DND-41 (cell line): Measurements from ENCODE around the gene MEGF8.

Source experiments
- ATAC-seq: fragments of 200-7000 bp; cut with Tn5 transposase; 3 replicates; pipeline ENCODE4 v1.9.1; 2021; ENCODE audit warnings: low read depth; ENCODE audit not compliant: insufficient read depth
- DNase-seq: peaks from one replicate; pipeline ENCODE4 v3.0.0-alpha.2; 2020
- H2AFZ ChIP-seq: 2 replicates; pipeline ENCODE4 v1.6.0; 2012; ENCODE audit warnings: low read depth, low read length
- H3K27ac ChIP-seq: 2 replicates; pipeline ENCODE4 v1.5.1; 2012; ENCODE audit warnings: low read length, inconsistent platforms
- H3K27me3 ChIP-seq: fragments of 200-600 bp; sonication (generic); 2 replicates; pipeline ENCODE4 v1.6.0; 2012; ENCODE audit warnings: low read length, mild to moderate bottlenecking, inconsistent platforms; ENCODE audit not compliant: insufficient read depth, poor library complexity
- H3K36me3 ChIP-seq: 2 replicates; pipeline ENCODE4 v1.5.1; 2012; ENCODE audit warnings: low read length, inconsistent platforms; ENCODE audit not compliant: insufficient read depth
- H3K4me1 ChIP-seq: 2 replicates; pipeline ENCODE4 v1.5.1; 2012; ENCODE audit warnings: mild to moderate bottlenecking, low read length; ENCODE audit not compliant: insufficient read depth
- H3K4me2 ChIP-seq: 2 replicates; pipeline ENCODE4 v1.6.0; 2012; ENCODE audit warnings: mild to moderate bottlenecking, moderate library complexity, low read length, inconsistent platforms; ENCODE audit not compliant: insufficient read depth
- H3K4me3 ChIP-seq, 2 experiments: fragments of 200-600 bp in 1 of 2; shearing (Covaris generic) in 1 of 2; 2 replicates each; pipeline ENCODE4 v1.5.1; 2012 to 2016; ENCODE audit warnings: inconsistent platforms in 2 of 2, low read length in 2 of 2, mild to moderate bottlenecking in 2 of 2, low read depth in 1 of 2, moderate library complexity in 1 of 2
- H3K79me2 ChIP-seq: 2 replicates; pipeline ENCODE4 v1.6.0; 2012; ENCODE audit warnings: low read length, inconsistent platforms; ENCODE audit not compliant: insufficient read depth
- H3K9ac ChIP-seq: 2 replicates; pipeline ENCODE4 v1.6.0; 2012; ENCODE audit warnings: low read depth, mild to moderate bottlenecking, inconsistent platforms, low read length, moderate library complexity
- H3K9me3 ChIP-seq: 2 replicates; pipeline ENCODE4 v1.5.1; 2012; ENCODE audit warnings: low read length, moderate library complexity, mild to moderate bottlenecking, inconsistent platforms; ENCODE audit not compliant: insufficient read depth, severe bottlenecking
- H4K20me1 ChIP-seq: 2 replicates; pipeline ENCODE4 v1.6.0; 2012; ENCODE audit warnings: low read length; ENCODE audit not compliant: insufficient read depth
- EZH2 ChIP-seq: IDR thresholded peaks from 3 replicates; pipeline ENCODE4 v1.6.1; 2012; ENCODE audit warnings: borderline replicate concordance, low read depth, mild to moderate bottlenecking, moderate library complexity, low read length, inconsistent platforms; ENCODE audit not compliant: severe bottlenecking
- TF ChIP-seq, protein P1 (sequence below): IDR thresholded peaks from 2 replicates; pipeline ENCODE4 v1.5.1; 2012; ENCODE audit warnings: borderline replicate concordance, low read length, moderate library complexity, mild to moderate bottlenecking; ENCODE audit not compliant: poor library complexity, severe bottlenecking; ENCODE audit errors: extremely low read depth

MEGF8 gene

DNA sequence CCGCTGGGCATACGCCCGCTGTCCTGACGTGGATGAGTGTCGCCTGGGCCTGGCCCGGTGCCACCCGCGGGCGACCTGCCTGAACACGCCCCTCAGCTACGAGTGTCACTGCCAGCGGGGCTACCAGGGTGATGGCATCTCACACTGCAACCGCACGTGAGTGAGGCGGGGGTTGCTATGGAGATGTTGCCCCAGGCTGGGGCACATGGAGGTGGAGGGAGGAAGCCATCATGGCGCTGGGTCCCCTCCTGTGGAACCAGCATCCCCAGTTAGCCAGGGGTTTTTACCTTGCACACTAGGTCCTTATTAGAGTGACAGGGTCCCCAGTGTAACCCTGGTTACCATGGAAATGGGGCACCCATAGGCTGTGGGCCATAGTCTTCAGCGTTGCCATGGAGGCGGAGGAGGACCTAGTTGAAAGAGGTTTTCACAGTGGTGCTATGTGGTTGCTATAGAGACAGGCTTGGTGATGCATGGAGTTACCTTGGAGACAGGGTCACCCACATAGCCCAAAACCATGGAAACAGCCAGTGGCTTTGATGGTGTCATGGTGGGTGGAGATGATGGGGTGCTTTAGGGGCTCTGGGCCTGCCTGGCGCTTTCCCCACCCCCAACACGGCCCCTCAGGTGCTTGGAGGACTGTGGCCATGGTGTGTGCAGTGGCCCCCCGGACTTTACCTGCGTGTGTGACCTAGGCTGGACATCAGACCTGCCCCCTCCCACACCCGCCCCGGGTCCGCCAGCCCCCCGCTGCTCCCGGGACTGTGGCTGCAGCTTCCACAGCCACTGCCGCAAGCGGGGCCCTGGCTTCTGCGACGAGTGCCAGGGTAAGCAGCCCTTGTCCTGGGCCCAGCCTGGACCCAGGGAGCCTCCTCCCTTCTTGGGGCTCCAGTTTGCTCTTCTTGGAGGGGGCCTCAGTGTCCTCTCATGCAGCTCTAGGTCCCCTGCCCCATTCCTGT lies 27.1 kb downstream of the MEGF8 start:
- no peaks in the 10 kb centered on the region for H3K27me3 ChIP-seq
- H3K79me2 ChIP-seq, result no peaks in the 10 kb centered on the region
- ATAC-seq (no peak), DNase-seq (no peak)
- no peak overlapping the region for H3K27ac ChIP-seq
- no peak overlapping the region for H3K4me2 ChIP-seq
- no peak overlapping the region for H3K9ac ChIP-seq
- H4K20me1 ChIP-seq, result 0 out of 2 replicates have a peak, but pooled peaks cover 2% of the 10 kb centered on the region
- peaks cover 44% of the 10 kb centered on the region for H3K36me3 ChIP-seq
- no peak overlapping the region for H2AFZ ChIP-seq
- no peaks in the 10 kb centered on the region for H3K9me3 ChIP-seq
- TF ChIP-seq, protein P1, sequence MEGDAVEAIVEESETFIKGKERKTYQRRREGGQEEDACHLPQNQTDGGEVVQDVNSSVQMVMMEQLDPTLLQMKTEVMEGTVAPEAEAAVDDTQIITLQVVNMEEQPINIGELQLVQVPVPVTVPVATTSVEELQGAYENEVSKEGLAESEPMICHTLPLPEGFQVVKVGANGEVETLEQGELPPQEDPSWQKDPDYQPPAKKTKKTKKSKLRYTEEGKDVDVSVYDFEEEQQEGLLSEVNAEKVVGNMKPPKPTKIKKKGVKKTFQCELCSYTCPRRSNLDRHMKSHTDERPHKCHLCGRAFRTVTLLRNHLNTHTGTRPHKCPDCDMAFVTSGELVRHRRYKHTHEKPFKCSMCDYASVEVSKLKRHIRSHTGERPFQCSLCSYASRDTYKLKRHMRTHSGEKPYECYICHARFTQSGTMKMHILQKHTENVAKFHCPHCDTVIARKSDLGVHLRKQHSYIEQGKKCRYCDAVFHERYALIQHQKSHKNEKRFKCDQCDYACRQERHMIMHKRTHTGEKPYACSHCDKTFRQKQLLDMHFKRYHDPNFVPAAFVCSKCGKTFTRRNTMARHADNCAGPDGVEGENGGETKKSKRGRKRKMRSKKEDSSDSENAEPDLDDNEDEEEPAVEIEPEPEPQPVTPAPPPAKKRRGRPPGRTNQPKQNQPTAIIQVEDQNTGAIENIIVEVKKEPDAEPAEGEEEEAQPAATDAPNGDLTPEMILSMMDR, result no peak
- no peak for TF ChIP-seq EZH2
- H3K4me3 ChIP-seq, result no peak overlapping the region
- no peaks in the 10 kb centered on the region for H3K4me1 ChIP-seq

DNA sequence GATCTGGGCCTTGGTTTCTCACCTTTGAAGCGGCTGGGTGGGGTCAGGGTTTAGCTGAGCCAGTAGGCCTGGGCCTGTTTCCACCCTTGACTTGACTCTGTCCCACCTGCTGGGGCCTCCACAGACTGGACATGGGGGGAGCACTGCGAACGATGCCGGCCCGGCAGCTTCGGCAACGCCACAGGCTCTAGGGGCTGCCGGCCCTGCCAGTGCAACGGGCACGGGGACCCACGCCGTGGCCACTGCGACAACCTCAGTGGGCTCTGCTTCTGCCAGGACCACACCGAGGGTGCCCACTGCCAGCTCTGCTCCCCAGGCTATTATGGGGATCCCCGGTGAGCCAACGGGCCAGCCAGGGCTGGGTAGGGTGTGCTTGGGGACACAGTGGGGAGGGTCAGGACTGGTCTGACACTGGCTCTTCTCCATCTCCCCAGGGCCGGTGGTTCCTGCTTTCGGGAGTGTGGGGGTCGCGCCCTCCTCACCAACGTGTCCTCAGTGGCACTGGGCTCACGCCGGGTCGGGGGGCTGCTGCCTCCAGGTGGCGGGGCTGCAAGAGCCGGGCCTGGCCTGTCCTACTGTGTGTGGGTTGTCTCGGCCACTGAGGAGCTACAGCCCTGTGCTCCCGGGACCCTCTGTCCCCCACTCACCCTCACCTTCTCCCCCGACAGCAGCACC lies 28.0 kb downstream of the MEGF8 start:
- no peak overlapping the region for H3K9ac ChIP-seq
- no peak overlapping the region for H3K4me2 ChIP-seq
- peaks cover 48% of the 10 kb centered on the region for H3K36me3 ChIP-seq
- no peaks in the 10 kb centered on the region for H3K9me3 ChIP-seq
- no peak overlapping the region for H3K27ac ChIP-seq
- H2AFZ ChIP-seq, result no peak overlapping the region
- DNase-seq, result no peak
- no peak for TF ChIP-seq EZH2
- no peak for ATAC-seq
- no peaks in the 10 kb centered on the region for H3K27me3 ChIP-seq
- no peak overlapping the region for H3K4me3 ChIP-seq
- no peaks in the 10 kb centered on the region for H4K20me1 ChIP-seq
- H3K4me1 ChIP-seq, result no peaks in the 10 kb centered on the region
- no peaks in the 10 kb centered on the region for H3K79me2 ChIP-seq

DNA sequence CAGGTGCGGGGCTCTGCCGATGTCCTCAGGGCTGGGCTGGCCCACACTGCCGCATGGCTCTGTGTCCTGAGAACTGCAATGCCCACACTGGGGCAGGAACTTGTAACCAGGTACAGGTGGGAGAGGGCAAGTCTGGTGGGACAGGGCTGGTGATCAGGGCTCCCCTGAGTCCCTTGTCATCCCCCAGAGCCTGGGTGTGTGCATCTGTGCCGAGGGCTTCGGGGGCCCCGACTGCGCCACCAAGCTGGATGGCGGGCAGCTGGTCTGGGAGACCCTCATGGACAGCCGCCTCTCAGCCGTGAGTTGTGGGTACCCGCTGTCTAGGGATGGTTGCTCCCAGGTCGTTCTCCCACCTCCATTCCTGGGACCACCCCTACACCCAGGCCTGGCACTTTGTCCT lies 30.5 kb downstream of the MEGF8 start:
- Histone ChIP-seq H3K9me3 (no peaks in the 10 kb centered on the region), H2AFZ (no peak overlapping the region), H3K4me2 (no peak overlapping the region), H3K36me3 (peaks cover 50% of the 10 kb centered on the region), H3K4me1 (no peaks in the 10 kb centered on the region), H3K79me2 (no peaks in the 10 kb centered on the region), H3K27me3 (no peaks in the 10 kb centered on the region), H3K4me3 (no peak overlapping the region), H3K9ac (no peak overlapping the region), H4K20me1 (no peaks in the 10 kb centered on the region), H3K27ac (no peak overlapping the region)
- no peak for ATAC-seq
- TF ChIP-seq, protein P1, result no peak
- no peak for TF ChIP-seq EZH2
- no peak for DNase-seq

GRCh38 chr19:42356686-42357085 lies 31.3 kb downstream of the MEGF8 start:
- DNase-seq, result no peak
- TF ChIP-seq, protein P1, result no peak
- TF ChIP-seq EZH2, result no peak
- no peaks in the 10 kb centered on the region for H3K79me2 ChIP-seq
- H3K4me3 ChIP-seq, result no peak overlapping the region
- H3K4me2 ChIP-seq, result no peak overlapping the region
- no peaks in the 10 kb centered on the region for H3K4me1 ChIP-seq
- no peak overlapping the region for H3K27ac ChIP-seq
- H3K9ac ChIP-seq, result no peak overlapping the region
- no peaks in the 10 kb centered on the region for H3K9me3 ChIP-seq
- H4K20me1 ChIP-seq, result no peaks in the 10 kb centered on the region
- H2AFZ ChIP-seq, result no peak overlapping the region
- no peak for ATAC-seq
- peaks cover 45% of the 10 kb centered on the region for H3K36me3 ChIP-seq
- H3K27me3 ChIP-seq, result no peaks in the 10 kb centered on the region
